CD4-positive, alpha-beta T cell treated with Interleukin-4 for 1 hour (primary cell): ENCODE results near the gene TBC1D3B.
"Not testable (repeated sequence)": the region's sequence is repeated elsewhere in the genome, so short reads cannot be mapped to it uniquely, and the experiment has no call there.

Experiments
- DNase-seq, 2 donors: peaks; one replicate each; pipeline ENCODE4 v3.0.0-alpha.2; 2020 to 2022

TBC1D3B gene

GRCh38 chr17:36176536-36176935 is at the start of gene TBC1D3B:
Gene TBC1D3B (minus strand): TSS chr17:36176636. CDS start chr17:36175050, 1,586 bp downstream.
- not testable (repeated sequence) for DNase-seq

- DNase-seq, result not testable (repeated sequence)
Measured at GRCh38 chr17:36222967-36223366, 46.5 kb upstream of the TBC1D3B start.

GRCh38 chr17:36221581-36222100 is 45.2 kb upstream of the TBC1D3B start:
- not testable (repeated sequence) for DNase-seq

- DNase-seq, result not testable (repeated sequence)
Measured at GRCh38 chr17:36220737-36221580, 44.5 kb upstream of the TBC1D3B start.

- DNase-seq, result not testable (repeated sequence)
Measured at GRCh38 chr17:36219556-36219955, 43.1 kb upstream of the TBC1D3B start.

GRCh38 chr17:36215406-36216308 is 39.2 kb upstream of the TBC1D3B start:
- DNase-seq, result not testable (repeated sequence)

- no peak for DNase-seq
Measured at GRCh38 chr17:36214918-36215317, 38.5 kb upstream of the TBC1D3B start.

- DNase-seq, result no peak
Measured at GRCh38 chr17:36213695-36214094, 37.3 kb upstream of the TBC1D3B start.

- peak in 1 of 2 donors; percentile 28 for DNase-seq
Measured at GRCh38 chr17:36212966-36213365, 36.5 kb upstream of the TBC1D3B start.

- no peak for DNase-seq
Measured at GRCh38 chr17:36212272-36212605, 35.8 kb upstream of the TBC1D3B start.

GRCh38 chr17:36211484-36212271 is 35.2 kb upstream of the TBC1D3B start:
- peak in 1 of 2 donors; percentile 66 for DNase-seq

GRCh38 chr17:36210439-36211211 is 34.2 kb upstream of the TBC1D3B start, which contains the start of gene CCL4L2:
Gene CCL4L2 (plus strand): TSS chr17:36211063.
- peak; percentile 29 to 68 for DNase-seq

- DNase-seq, result no peak
Measured at GRCh38 chr17:36209575-36209974, 33.1 kb upstream of the TBC1D3B start.

GRCh38 chr17:36207383-36207782 is 30.9 kb upstream of the TBC1D3B start:
- DNase-seq, result not testable (repeated sequence)

GRCh38 chr17:36206486-36206821 is 30.0 kb upstream of the TBC1D3B start:
- DNase-seq, result not testable (repeated sequence)

GRCh38 chr17:36205637-36206485 is 29.4 kb upstream of the TBC1D3B start:
- no peak for DNase-seq

GRCh38 chr17:36204724-36205500 is 28.5 kb upstream of the TBC1D3B start:
- no peak for DNase-seq

GRCh38 chr17:36203335-36203734 is 26.9 kb upstream of the TBC1D3B start:
- DNase-seq, result no peak

GRCh38 chr17:36201506-36201905 is 25.1 kb upstream of the TBC1D3B start:
- not testable (repeated sequence) for DNase-seq

GRCh38 chr17:36201102-36201501 is 24.7 kb upstream of the TBC1D3B start:
- not testable (repeated sequence) for DNase-seq
